K562 (cell line): ENCODE results near the gene AKT3. TPM values are rescaled to one million over a fixed set of nuclear protein-coding genes. Genes with fewer than 3 reads are reported as not detected.

Source experiments
- ATAC-seq: fragments of 200-7000 bp; cut with Tn5 transposase; 3 replicates; pipeline ENCODE4 v1.9.1; 2020; ENCODE audit warnings: moderate library complexity
- BruUV-seq: library from RNA; stranded (reverse); fragments of 400-500 nt; replicated peaks from 2 replicates; lab custom pipeline; 2021; lab: Mats Ljungman, UMichigan
- CTCF ChIA-PET: fragments of 300-600 bp; formaldehyde crosslinking; extraction: SDS; loops from one replicate; lab custom pipeline; 2021; ENCODE audit warnings: low intra/inter-chr PET ratio; lab: Yijun Ruan, JAX
- POLR2A ChIA-PET: fragments of 300-600, 350-650 bp; sonication (Branson Sonifier 250); formaldehyde crosslinking; extraction: SDS; loops from one replicate; lab custom pipeline; 2021; ENCODE audit warnings: antibody characterized with exemption, inconsistent platforms; lab: Yijun Ruan, JAX
- DNase-seq, 4 experiments: peaks; one replicate each; pipeline versions ENCODE4 v3.0.0 to v3.0.0-alpha.2; 2011 to 2018; ENCODE audit warnings: low spot score in 3 of 4, mixed read lengths in 3 of 4; ENCODE audit errors: extremely low read depth in 1 of 4
- FAIRE-seq: peaks from 2 replicates; lab custom pipeline; 2011; peaks lifted over from hg19 to GRCh38; lab: Jason Lieb, UNC
- H2AFZ ChIP-seq: 2 replicates; pipeline ENCODE4 v1.6.0; 2011; ENCODE audit warnings: low read depth, low read length, control low read depth, inconsistent platforms
- H3K27ac ChIP-seq: fragments of 200-600 bp; 3 replicates; pipeline ENCODE4 v1.8.0; 2011; ENCODE audit warnings: low read depth, mild to moderate bottlenecking, control low read depth, inconsistent platforms, low read length, moderate library complexity, mixed read lengths; ENCODE audit errors: extremely low read depth
- H3K27me3 ChIP-seq, 2 experiments: fragments of 300-600 bp in 1 of 2; 2 replicates in 1 of 2; 3 replicates in 1 of 2; pipeline versions ENCODE4 v1.6.0 to v1.8.0; 2011; ENCODE audit warnings: inconsistent platforms in 2 of 2, low read length in 2 of 2, mild to moderate bottlenecking in 1 of 2, mixed read lengths in 1 of 2, moderate library complexity in 1 of 2; ENCODE audit not compliant: control insufficient read depth in 2 of 2, insufficient read depth in 2 of 2
- H3K36me3 ChIP-seq: fragments of 300-600 bp; 3 replicates; pipeline ENCODE4 v1.8.0; 2011; ENCODE audit warnings: mild to moderate bottlenecking, low read length, inconsistent platforms; ENCODE audit not compliant: control insufficient read depth, insufficient read depth
- H3K4me1 ChIP-seq, 2 experiments: fragments of 200-600 bp in 1 of 2; replicated peaks in 1 of 2; 2 replicates in 1 of 2; 3 replicates in 1 of 2; pipeline versions ENCODE4 v1.5.1 to v1.8.0; 2011; ENCODE audit warnings: inconsistent platforms in 2 of 2, low read length in 2 of 2, mild to moderate bottlenecking in 1 of 2, mixed read lengths in 1 of 2, moderate library complexity in 1 of 2; ENCODE audit not compliant: control insufficient read depth in 2 of 2, insufficient read depth in 2 of 2
- H3K4me2 ChIP-seq: 2 replicates; pipeline ENCODE4 v1.6.1; 2011; ENCODE audit warnings: low read length, control low read depth, inconsistent platforms, mixed read lengths; ENCODE audit not compliant: insufficient read depth
- H3K4me3 ChIP-seq: fragments of 200-600 bp; sonication (generic), shearing (Covaris generic); 2 replicates; pipeline ENCODE4 v1.5.1; 2016; ENCODE audit warnings: control low read depth, inconsistent platforms
- H3K79me2 ChIP-seq: fragments of 200-600 bp; 3 replicates; pipeline ENCODE4 v1.8.0; 2011; ENCODE audit warnings: low read length, inconsistent platforms; ENCODE audit not compliant: control insufficient read depth, insufficient read depth
- H3K9ac ChIP-seq, 2 experiments: 2 replicates each; pipeline versions ENCODE4 v1.6.0 to v1.6.1; 2011; ENCODE audit warnings: low read depth in 2 of 2, low read length in 2 of 2, control low read depth in 1 of 2, inconsistent platforms in 1 of 2, mild to moderate bottlenecking in 1 of 2, mixed read lengths in 1 of 2; ENCODE audit not compliant: insufficient read depth in 1 of 2
- H3K9me1 ChIP-seq: one replicate; pipeline ENCODE4 v1.6.0; 2011; ENCODE audit warnings: inconsistent platforms, mild to moderate bottlenecking, low read length, moderate library complexity; ENCODE audit not compliant: control insufficient read depth, insufficient read depth
- H3K9me3 ChIP-seq: replicated peaks from 2 replicates; pipeline ENCODE4 v1.5.1; 2011; ENCODE audit warnings: low read depth, low read length, inconsistent platforms; ENCODE audit not compliant: control insufficient read depth, insufficient read depth
- H4K20me1 ChIP-seq: replicated peaks from 2 replicates; pipeline ENCODE4 v1.6.1; 2011; ENCODE audit warnings: low read length, inconsistent platforms, mixed read lengths; ENCODE audit not compliant: control insufficient read depth, insufficient read depth
- CEBPG ChIP-seq, 3 experiments: fragments of 200-800 bp in 1 of 3; sonication (Bioruptor generic) in 1 of 3; sonication (generic) in 1 of 3; formaldehyde crosslinking in 1 of 3; IDR thresholded peaks in 2 of 3; conservative IDR thresholded peaks in 1 of 3; 2 replicates each; pipeline versions ENCODE4 v1.6.1 to v1.8.0; 2016 to 2022; ENCODE audit warnings: missing compliant biosample characterization in 2 of 3, missing genetic modification characterization in 2 of 3, mild to moderate bottlenecking in 1 of 3, missing genetic modification reagents in 1 of 3
- DLX4 ChIP-seq: fragments of 250-450 bp; sonication (Bioruptor Pico); IDR thresholded peaks from 2 replicates; pipeline ENCODE4 v1.6.1; 2021; ENCODE audit warnings: mild to moderate bottlenecking
- FOXM1 ChIP-seq, 2 experiments: fragments of 450-650 bp in 1 of 2; sonication (generic) in 1 of 2; formaldehyde crosslinking in 1 of 2; IDR thresholded peaks; 2 replicates each; pipeline versions ENCODE4 v1.6.1 to v1.9.0; 2017 to 2022; ENCODE audit warnings: low read depth in 2 of 2, mild to moderate bottlenecking in 2 of 2, missing genetic modification reagents in 1 of 2, moderate library complexity in 1 of 2
- ILF3 ChIP-seq: fragments of 450-650 bp; IDR thresholded peaks from 2 replicates; pipeline ENCODE4 v1.6.1; 2018; ENCODE audit warnings: antibody characterized with exemption, mild to moderate bottlenecking, moderate library complexity, borderline replicate concordance
- MTA3 ChIP-seq: fragments of 450-650 bp; formaldehyde crosslinking; IDR thresholded peaks from 2 replicates; pipeline ENCODE4 v1.6.1; 2017; ENCODE audit warnings: mild to moderate bottlenecking, borderline replicate concordance
- RHOXF2B ChIP-seq: fragments of 250-450 bp; sonication (Bioruptor Pico); conservative IDR thresholded peaks from 2 replicates; pipeline ENCODE4 v1.5.1; 2021
- SAFB ChIP-seq: fragments of 200-400 bp; formaldehyde crosslinking; IDR thresholded peaks from 2 replicates; pipeline ENCODE4 v1.6.1; 2017; ENCODE audit warnings: low read depth, low read length, borderline replicate concordance
- SMARCE1 ChIP-seq: fragments of 450-650 bp; IDR thresholded peaks from 2 replicates; pipeline ENCODE4 v1.7.1; 2016; ENCODE audit warnings: mild to moderate bottlenecking
- SRSF7 ChIP-seq: fragments of 200-400 bp; formaldehyde crosslinking; optimal IDR thresholded peaks from 2 replicates; pipeline ENCODE3; 2017; ENCODE audit warnings: mild to moderate bottlenecking, low read depth, low read length
- TAF15 ChIP-seq: fragments of 200-400 bp; formaldehyde crosslinking; IDR thresholded peaks from 2 replicates; pipeline ENCODE4 v1.6.1; 2017; ENCODE audit warnings: mild to moderate bottlenecking, low read depth, low read length, moderate library complexity
- WHSC1 ChIP-seq: IDR thresholded peaks from one replicate; pipeline ENCODE4 v1.6.1; 2012; ENCODE audit warnings: low read length, control low read depth, inconsistent platforms
- ZNF282 ChIP-seq: sonication (generic); formaldehyde crosslinking; IDR thresholded peaks from 2 replicates; pipeline ENCODE4 v1.8.1; 2023; ENCODE audit warnings: missing genetic modification reagents
- in situ Hi-C: fragments of 300-500 bp; cut with MboI; formaldehyde crosslinking; loops from 4 replicates; pipeline ENCODE4 v1.15.0; 2018; ENCODE audit warnings: inconsistent platforms, mixed read lengths
- intact Hi-C: fragments of 100-400 bp; cut with micrococcal nuclease; formaldehyde crosslinking; loops from 2 replicates; pipeline ENCODE4 v1.14.2; 2022
- polyA plus RNA-seq, 8 experiments: library from polyadenylated mRNA; depleted of rRNA in 4 of 8; stranded (reverse) in 5 of 8; unstranded in 3 of 8; fragments of >200 nt; fragmentation: Nextera tagmentation in 2 of 8; fragmentation: Illumina TruSeq in 1 of 8; extraction: Ambion mirVana in 2 of 8; extraction: Trizol in 1 of 8; gene quantifications; 2 replicates each; pipeline versions ENCODE4 v1.2.1 to v1.2.3, GENCODE V29; 2011 to 2014; ENCODE audit warnings: inconsistent platforms in 1 of 8, missing spikeins in 1 of 8
- total RNA-seq, 7 experiments: library from RNA; depleted of rRNA in 6 of 7; stranded (reverse); fragments of >200 nt in 6 of 7; fragmentation: Illumina TruSeq in 2 of 7; extraction: Trizol in 2 of 7; gene quantifications; 2 replicates each; pipeline versions ENCODE4 v1.2.1 to v1.2.3, GENCODE V29; 2011 to 2021; ENCODE audit warnings: low replicate concordance in 1 of 7
- TF ChIP-seq, protein P1 (sequence below): IDR thresholded peaks from 2 replicates; pipeline ENCODE4 v1.6.1; 2012; ENCODE audit warnings: low read depth, low read length, improper control_type of control experiment, borderline replicate concordance
- TF ChIP-seq, protein P2 (sequence below): fragments of 250-450 bp; sonication (Bioruptor Pico); IDR thresholded peaks from 2 replicates; pipeline ENCODE4 v1.4.0; 2020; ENCODE audit warnings: borderline replicate concordance
- TF ChIP-seq, protein P3 (sequence below): sonication (generic); formaldehyde crosslinking; IDR thresholded peaks from 2 replicates; pipeline ENCODE4 v1.8.1; 2022; ENCODE audit warnings: missing genetic modification reagents
- TF ChIP-seq, protein P4 (sequence below): fragments of 250-450 bp; sonication (Bioruptor Pico); IDR thresholded peaks from 2 replicates; pipeline ENCODE4 v1.5.0; 2020; ENCODE audit warnings: mild to moderate bottlenecking, borderline replicate concordance

AKT3 gene
- total and polyA plus RNA-seq, 9 of the 15 experiments (the other 6 are each of a cell fraction or from before 2014, with no cell fraction given), result 0.04 to 0.54 (median 0.18) TPM; not detected in 1

DNA sequence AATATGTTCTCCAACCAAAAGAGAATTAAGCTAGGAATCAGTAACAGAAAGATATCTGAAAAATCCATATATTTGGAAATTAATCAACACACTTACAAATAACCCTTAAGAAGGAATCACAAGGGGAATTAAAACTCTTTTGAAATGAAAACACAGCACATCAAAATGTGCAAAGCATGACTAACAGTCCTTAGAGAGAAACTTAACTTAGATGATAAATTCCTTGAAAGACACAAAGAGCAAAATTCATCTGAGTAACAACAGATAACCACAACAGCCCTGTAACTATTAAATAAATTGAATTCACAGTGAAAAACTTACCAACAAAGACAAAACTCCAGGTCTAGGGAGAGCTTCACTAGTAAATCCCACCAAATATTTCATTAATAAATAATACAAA, 310.4 kb downstream of the AKT3 start:
- BruUV-seq, result no TSS peak
- Histone ChIP-seq H3K9ac (no peak overlapping the region), H3K79me2 (no peaks in the 10 kb centered on the region), H3K36me3 (no peaks in the 10 kb centered on the region), H3K4me3 (no peak overlapping the region), H3K27ac (no peak overlapping the region), H3K9me3 (no peaks in the 10 kb centered on the region), H3K9me1 (no peaks in the 10 kb centered on the region), H3K27me3 (no peaks in the 10 kb centered on the region), H4K20me1 (no peaks in the 10 kb centered on the region), H3K4me1 (no peaks in the 10 kb centered on the region), H3K4me2 (no peak overlapping the region), H2AFZ (no peak overlapping the region)
- FAIRE-seq, result no peak
- CTCF ChIA-PET, result no interaction called here
- intact Hi-C loops, result no loop called here
- no peak for ATAC-seq
- POLR2A ChIA-PET, result no interaction called here
- DNase-seq, result no peak
- in situ Hi-C loops, result no loop called here
- TF ChIP-seq FOXM1 (IDR thresholded peaks at IDR 0.05; ENCODE audit: low read depth) (no peak), FOXM1 (CRISPR knock-in tag; IDR thresholded peaks at IDR 0.05; ENCODE audit: low read depth) (no peak), WHSC1 (no peak), RHOXF2B (CRISPR knock-in tag) (no peak), SAFB (no peak), CEBPG (CRISPR knock-in tag; IDR thresholded peaks at IDR 0.05) (no peak), CEBPG (tag; conservative IDR thresholded peaks at IDR 0.05 in 1 of 2, IDR thresholded peaks at IDR 0.05 in 1 of 2) (no peak), SRSF7 (no peak), DLX4 (CRISPR knock-in tag) (no peak), ILF3 (no peak), SMARCE1 (no peak), TAF15 (no peak), MTA3 (no peak), ZNF282 (CRISPR knock-in tag) (no peak)
- TF ChIP-seq, protein P1, sequence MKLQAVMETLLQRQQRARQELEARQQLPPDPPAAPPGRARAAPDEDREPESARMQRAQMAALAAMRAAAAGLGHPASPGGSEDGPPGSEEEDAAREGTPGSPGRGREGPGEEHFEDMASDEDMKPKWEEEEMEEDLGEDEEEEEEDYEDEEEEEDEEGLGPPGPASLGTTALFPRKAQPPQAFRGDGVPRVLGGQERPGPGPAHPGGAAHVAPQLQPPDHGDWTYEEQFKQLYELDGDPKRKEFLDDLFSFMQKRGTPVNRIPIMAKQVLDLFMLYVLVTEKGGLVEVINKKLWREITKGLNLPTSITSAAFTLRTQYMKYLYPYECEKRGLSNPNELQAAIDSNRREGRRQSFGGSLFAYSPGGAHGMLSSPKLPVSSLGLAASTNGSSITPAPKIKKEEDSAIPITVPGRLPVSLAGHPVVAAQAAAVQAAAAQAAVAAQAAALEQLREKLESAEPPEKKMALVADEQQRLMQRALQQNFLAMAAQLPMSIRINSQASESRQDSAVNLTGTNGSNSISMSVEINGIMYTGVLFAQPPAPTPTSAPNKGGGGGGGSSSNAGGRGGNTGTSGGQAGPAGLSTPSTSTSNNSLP, result no peak
- TF ChIP-seq, protein P2, sequence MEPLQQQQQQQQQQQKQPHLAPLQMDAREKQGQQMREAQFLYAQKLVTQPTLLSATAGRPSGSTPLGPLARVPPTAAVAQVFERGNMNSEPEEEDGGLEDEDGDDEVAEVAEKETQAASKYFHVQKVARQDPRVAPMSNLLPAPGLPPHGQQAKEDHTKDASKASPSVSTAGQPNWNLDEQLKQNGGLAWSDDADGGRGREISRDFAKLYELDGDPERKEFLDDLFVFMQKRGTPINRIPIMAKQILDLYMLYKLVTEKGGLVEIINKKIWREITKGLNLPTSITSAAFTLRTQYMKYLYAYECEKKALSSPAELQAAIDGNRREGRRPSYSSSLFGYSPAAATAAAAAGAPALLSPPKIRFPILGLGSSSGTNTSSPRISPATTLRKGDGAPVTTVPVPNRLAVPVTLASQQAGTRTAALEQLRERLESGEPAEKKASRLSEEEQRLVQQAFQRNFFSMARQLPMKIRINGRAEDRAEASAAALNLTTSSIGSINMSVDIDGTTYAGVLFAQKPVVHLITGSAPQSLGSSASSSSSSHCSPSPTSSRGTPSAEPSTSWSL (CRISPR knock-in tag), result no peak
- TF ChIP-seq, protein P3, sequence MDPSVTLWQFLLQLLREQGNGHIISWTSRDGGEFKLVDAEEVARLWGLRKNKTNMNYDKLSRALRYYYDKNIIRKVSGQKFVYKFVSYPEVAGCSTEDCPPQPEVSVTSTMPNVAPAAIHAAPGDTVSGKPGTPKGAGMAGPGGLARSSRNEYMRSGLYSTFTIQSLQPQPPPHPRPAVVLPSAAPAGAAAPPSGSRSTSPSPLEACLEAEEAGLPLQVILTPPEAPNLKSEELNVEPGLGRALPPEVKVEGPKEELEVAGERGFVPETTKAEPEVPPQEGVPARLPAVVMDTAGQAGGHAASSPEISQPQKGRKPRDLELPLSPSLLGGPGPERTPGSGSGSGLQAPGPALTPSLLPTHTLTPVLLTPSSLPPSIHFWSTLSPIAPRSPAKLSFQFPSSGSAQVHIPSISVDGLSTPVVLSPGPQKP, result no peak
- TF ChIP-seq, protein P4, sequence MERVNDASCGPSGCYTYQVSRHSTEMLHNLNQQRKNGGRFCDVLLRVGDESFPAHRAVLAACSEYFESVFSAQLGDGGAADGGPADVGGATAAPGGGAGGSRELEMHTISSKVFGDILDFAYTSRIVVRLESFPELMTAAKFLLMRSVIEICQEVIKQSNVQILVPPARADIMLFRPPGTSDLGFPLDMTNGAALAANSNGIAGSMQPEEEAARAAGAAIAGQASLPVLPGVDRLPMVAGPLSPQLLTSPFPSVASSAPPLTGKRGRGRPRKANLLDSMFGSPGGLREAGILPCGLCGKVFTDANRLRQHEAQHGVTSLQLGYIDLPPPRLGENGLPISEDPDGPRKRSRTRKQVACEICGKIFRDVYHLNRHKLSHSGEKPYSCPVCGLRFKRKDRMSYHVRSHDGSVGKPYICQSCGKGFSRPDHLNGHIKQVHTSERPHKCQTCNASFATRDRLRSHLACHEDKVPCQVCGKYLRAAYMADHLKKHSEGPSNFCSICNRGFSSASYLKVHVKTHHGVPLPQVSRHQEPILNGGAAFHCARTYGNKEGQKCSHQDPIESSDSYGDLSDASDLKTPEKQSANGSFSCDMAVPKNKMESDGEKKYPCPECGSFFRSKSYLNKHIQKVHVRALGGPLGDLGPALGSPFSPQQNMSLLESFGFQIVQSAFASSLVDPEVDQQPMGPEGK, result no peak
